Breast epithelium (tissue), 4 donors: ENCODE measurements around the gene GFRA1. TPM values are rescaled to one million over a fixed set of nuclear protein-coding genes. Genes with fewer than 3 reads are reported as not detected.

Source experiments
- DNase-seq, 2 donors: peaks; one replicate each; pipeline ENCODE4 v3.0.0-alpha.2; 2019; ENCODE audit warnings: low spot score in 2 of 2
- H3K27ac ChIP-seq, 2 donors: fragments of 200-600 bp; sonication (generic) in 1 of 2; one replicate each; pipeline ENCODE4 v1.5.1; 2016 to 2019; ENCODE audit warnings: mild to moderate bottlenecking in 1 of 2
- H3K27me3 ChIP-seq, 2 donors: fragments of 200-600 bp; sonication (generic) in 1 of 2; one replicate each; pipeline versions ENCODE4 v1.5.1 to v1.6.0; 2017 to 2019; ENCODE audit warnings: control low read depth in 1 of 2, mild to moderate bottlenecking in 1 of 2
- H3K36me3 ChIP-seq: fragments of 200-600 bp; one replicate; pipeline ENCODE4 v1.5.1; 2019
- H3K4me1 ChIP-seq, 2 donors: fragments of 200-600 bp; sonication (generic); one replicate each; pipeline ENCODE4 v1.5.1; 2016 to 2019; ENCODE audit warnings: control low read depth in 1 of 2
- H3K4me3 ChIP-seq, 3 donors: fragments of 200-600 bp; sonication (generic); 1 replicate in 2 of 3; 2 replicates in 1 of 3; pipeline ENCODE4 v1.5.1; 2016 to 2019; ENCODE audit warnings: mild to moderate bottlenecking in 3 of 3, moderate library complexity in 2 of 3
- H3K9me3 ChIP-seq, 2 donors: fragments of 200-600 bp; sonication (generic) in 1 of 2; one replicate each; pipeline ENCODE4 v1.5.1; 2016 to 2019; ENCODE audit warnings: control low read depth in 1 of 2
- POLR2A ChIP-seq: fragments of 450-650 bp; IDR thresholded peaks from one replicate; pipeline ENCODE4 v1.6.1; 2016; ENCODE audit warnings: antibody characterized with exemption, mild to moderate bottlenecking, moderate library complexity
- POLR2AphosphoS5 ChIP-seq, 3 donors: sonication (generic); formaldehyde crosslinking; IDR thresholded peaks; one replicate each; pipeline ENCODE4 v1.6.1; 2017; ENCODE audit warnings: antibody characterized with exemption in 3 of 3
- intact Hi-C: fragments of 100-400 bp; cut with DNase I; formaldehyde crosslinking; loops from one replicate; pipeline ENCODE4 v1.15.1; 2023; ENCODE audit warnings: low total_unique reads
- total RNA-seq, 3 donors: library from RNA; depleted of rRNA; stranded (reverse); fragments of >200 nt; gene quantifications; one replicate each; pipeline ENCODE4 v1.1.0, GENCODE V29; 2016
- TF ChIP-seq, protein P1 (sequence below), 3 donors: fragments of 450-650 bp; IDR thresholded peaks; one replicate each; pipeline ENCODE4 v1.5.1; 2016 to 2017; ENCODE audit warnings: antibody characterized with exemption in 3 of 3, mild to moderate bottlenecking in 3 of 3, moderate library complexity in 3 of 3

Gene GFRA1
- total RNA-seq, 3 donors from 2014 or later: 88.2 to 153 (median 98.5) TPM

DNA sequence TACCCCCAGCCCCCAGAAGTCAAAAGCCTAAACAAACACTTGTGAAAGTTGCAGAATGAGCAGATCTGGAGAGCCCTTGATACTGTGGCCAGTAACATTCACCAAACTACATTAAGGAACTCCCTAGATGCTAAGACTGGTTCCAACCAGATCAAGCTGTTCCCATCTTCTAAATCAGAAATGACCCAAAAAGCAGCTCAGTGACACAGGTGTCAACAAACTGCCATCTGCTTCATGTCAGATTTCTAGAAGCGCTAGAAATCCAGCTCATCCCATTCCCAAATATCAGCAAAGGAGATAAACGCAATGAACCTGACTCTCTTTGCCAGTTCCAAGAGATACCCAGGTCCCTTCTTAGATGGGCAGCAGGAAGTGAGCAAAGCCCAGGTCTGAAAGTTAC is 90.6 kb downstream of the GFRA1 start:
- H3K4me3 ChIP-seq: no peak overlapping the region
- TF ChIP-seq, protein P1, sequence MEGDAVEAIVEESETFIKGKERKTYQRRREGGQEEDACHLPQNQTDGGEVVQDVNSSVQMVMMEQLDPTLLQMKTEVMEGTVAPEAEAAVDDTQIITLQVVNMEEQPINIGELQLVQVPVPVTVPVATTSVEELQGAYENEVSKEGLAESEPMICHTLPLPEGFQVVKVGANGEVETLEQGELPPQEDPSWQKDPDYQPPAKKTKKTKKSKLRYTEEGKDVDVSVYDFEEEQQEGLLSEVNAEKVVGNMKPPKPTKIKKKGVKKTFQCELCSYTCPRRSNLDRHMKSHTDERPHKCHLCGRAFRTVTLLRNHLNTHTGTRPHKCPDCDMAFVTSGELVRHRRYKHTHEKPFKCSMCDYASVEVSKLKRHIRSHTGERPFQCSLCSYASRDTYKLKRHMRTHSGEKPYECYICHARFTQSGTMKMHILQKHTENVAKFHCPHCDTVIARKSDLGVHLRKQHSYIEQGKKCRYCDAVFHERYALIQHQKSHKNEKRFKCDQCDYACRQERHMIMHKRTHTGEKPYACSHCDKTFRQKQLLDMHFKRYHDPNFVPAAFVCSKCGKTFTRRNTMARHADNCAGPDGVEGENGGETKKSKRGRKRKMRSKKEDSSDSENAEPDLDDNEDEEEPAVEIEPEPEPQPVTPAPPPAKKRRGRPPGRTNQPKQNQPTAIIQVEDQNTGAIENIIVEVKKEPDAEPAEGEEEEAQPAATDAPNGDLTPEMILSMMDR (IDR thresholded peaks at IDR 0.05): no peak
- no peak for TF ChIP-seq POLR2A
- TF ChIP-seq POLR2AphosphoS5 (IDR thresholded peaks at IDR 0.05): no peak
- intact Hi-C loops: no loop called here
- H3K27me3 ChIP-seq: no peaks in the 10 kb centered on the region
- H3K27ac ChIP-seq: no peak overlapping the region
- no peaks in the 10 kb centered on the region for H3K4me1 ChIP-seq
- H3K9me3 ChIP-seq: no peaks in the 10 kb centered on the region
- DNase-seq: no peak
- no peaks in the 10 kb centered on the region for H3K36me3 ChIP-seq

DNA sequence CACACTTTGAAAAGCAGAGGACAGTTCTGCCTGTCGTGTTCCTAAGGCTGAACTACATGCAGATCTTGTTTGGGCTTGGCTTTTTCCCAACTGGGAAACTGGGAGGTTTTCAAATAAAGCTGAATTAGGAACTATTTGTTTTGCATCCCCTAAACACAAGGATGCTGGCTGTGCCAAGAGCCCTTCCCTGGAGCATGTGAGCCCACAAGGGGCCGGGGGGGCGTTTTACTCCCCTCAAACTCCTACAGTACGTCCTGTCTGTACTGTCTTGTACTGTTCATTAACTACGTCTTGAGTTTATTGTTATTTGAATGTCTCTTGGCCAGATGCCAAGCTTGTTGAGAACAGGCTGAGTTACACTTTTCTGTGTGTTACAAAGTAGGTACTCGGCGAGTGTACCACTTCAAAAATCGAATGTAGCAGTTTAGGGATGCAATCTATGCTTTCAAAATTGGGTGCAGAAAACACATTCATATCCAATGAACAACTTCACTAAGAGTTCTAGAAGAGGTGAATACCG is 94.9 kb downstream of the GFRA1 start:
- DNase-seq: no peak

DNA sequence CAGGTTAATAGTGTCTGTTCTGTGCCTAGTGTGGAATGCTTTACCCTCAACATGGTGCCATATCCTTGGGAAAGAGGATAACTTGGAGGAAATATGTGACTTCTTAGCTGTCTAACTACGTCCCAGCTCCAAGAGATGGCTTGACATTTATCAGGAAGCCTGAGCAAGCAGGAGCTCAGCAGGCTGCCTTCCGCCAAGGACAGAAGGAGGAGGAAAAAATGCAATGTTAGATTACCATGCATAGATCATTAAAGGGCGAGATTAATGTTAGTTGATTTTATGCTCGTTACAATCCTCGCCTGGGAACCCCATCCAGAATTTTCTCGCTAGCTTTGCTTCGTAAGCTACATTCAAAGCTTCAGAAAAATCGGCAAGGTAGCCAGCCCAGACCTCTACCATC is 97.8 kb downstream of the GFRA1 start:
- no peaks in the 10 kb centered on the region for H3K36me3 ChIP-seq
- TF ChIP-seq POLR2A: no peak
- TF ChIP-seq POLR2AphosphoS5 (IDR thresholded peaks at IDR 0.05): no peak
- TF ChIP-seq, protein P1 (IDR thresholded peaks at IDR 0.05): no peak
- H3K27ac ChIP-seq: no peak overlapping the region
- no peaks in the 10 kb centered on the region for H3K9me3 ChIP-seq
- no peak overlapping the region for H3K4me3 ChIP-seq
- no peaks in the 10 kb centered on the region for H3K4me1 ChIP-seq
- no peak for DNase-seq
- intact Hi-C loops: no loop called here
- no peaks in the 10 kb centered on the region for H3K27me3 ChIP-seq

More for the DNA sequence above, 94.9 kb downstream of the GFRA1 start:
- Histone ChIP-seq H3K4me1 (no peaks in the 10 kb centered on the region), H3K27me3 (no peaks in the 10 kb centered on the region), H3K9me3 (no peaks in the 10 kb centered on the region), H3K36me3 (no peaks in the 10 kb centered on the region), H3K4me3 (no peak overlapping the region), H3K27ac (no peak overlapping the region)
- intact Hi-C loops: no loop called here
- TF ChIP-seq, protein P1 (IDR thresholded peaks at IDR 0.05): no peak
- TF ChIP-seq POLR2A: no peak
- no peak for TF ChIP-seq POLR2AphosphoS5 (IDR thresholded peaks at IDR 0.05)

DNA sequence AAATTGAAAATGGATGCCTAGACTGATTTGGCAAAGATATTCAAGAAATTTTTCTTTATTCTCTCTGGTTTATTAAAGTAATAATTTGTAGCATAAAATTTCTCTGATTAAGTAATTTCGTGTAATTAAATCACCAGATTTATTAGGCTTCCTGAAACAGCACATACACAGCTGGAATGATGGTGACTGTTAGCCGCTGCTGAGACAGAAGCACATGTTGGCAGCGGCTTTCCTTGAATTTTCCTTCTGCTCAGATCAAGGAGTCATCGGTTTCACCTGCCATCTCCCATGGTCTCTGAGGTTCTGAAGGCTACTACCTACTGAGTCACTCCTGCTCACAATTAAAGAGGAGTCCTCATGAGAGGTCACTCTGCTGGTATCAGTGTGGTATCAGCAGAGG is 101.5 kb downstream of the GFRA1 start:
- no peaks in the 10 kb centered on the region for H3K4me1 ChIP-seq
- intact Hi-C loops: loop anchor here (5.0 kb wide), 1 partner anchor 636 kb away; no protein-coding TSS in a partner anchor
- no peak for TF ChIP-seq POLR2AphosphoS5 (IDR thresholded peaks at IDR 0.05)
- no peak for TF ChIP-seq POLR2A
- TF ChIP-seq, protein P1 (IDR thresholded peaks at IDR 0.05): no peak
- H3K27me3 ChIP-seq: no peaks in the 10 kb centered on the region
- H3K4me3 ChIP-seq: no peak overlapping the region
- H3K36me3 ChIP-seq: no peaks in the 10 kb centered on the region
- no peaks in the 10 kb centered on the region for H3K9me3 ChIP-seq
- DNase-seq: no peak
- no peak overlapping the region for H3K27ac ChIP-seq

DNA sequence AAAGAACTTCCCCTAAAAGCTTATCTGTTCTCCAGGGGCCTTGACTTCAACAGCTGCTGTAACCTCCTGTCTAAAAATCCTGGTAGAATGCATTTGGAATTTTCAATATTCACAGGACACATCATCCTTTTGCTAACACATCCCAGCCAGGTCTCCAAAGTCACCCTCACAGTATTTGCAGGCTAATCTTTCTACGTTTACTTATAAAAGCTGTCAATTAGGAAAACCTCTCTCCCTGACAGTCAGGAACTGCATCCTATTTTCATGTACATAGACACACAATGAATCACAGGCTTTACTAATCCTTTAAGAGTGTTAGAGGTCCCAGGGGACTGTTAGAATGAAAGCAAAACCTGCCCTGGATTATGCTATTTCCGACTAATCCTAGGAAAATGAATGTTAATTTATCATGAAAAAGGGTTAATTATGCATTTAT is 102.2 kb downstream of the GFRA1 start:
- Histone ChIP-seq H3K4me3 (no peak overlapping the region), H3K4me1 (no peaks in the 10 kb centered on the region), H3K36me3 (no peaks in the 10 kb centered on the region), H3K27me3 (no peaks in the 10 kb centered on the region), H3K27ac (no peak overlapping the region), H3K9me3 (no peaks in the 10 kb centered on the region)
- TF ChIP-seq POLR2A (no peak), POLR2AphosphoS5 (IDR thresholded peaks at IDR 0.05) (no peak)
- TF ChIP-seq, protein P1 (IDR thresholded peaks at IDR 0.05): no peak
- DNase-seq: no peak
- intact Hi-C loops: loop anchor here (5.0 kb wide), 1 partner anchor 636 kb away; no protein-coding TSS in a partner anchor
